ENCODE results near the gene LGR6. TPM values are rescaled to one million over a fixed set of nuclear protein-coding genes. Genes with fewer than 3 reads are reported as not detected.

The LGR6 gene
- total and polyA plus RNA-seq, 2 donors (not counting 1 experiment from before 2014, with no cell fraction given) = 0.28 TPM; not detected in 1

- Mint-ChIP-seq H3K27ac (no peak overlapping the region), H3K9me3 (ENCODE audit: insufficient read depth) (no peaks in the 10 kb centered on the region), H3K4me1 (peaks cover 3% of the 10 kb centered on the region), H3K27me3 (peaks cover 20% of the 10 kb centered on the region), H3K4me3 (no peak overlapping the region)
- Histone ChIP-seq H2AFZ (ENCODE audit: insufficient read depth, low read depth, low read length, poor library complexity, severe bottlenecking) (no peak overlapping the region), H3K4me3 (ENCODE audit: control extremely low read depth in 1 of 5, extremely low read depth in 1 of 5, insufficient read depth in 1 of 5, low read depth in 2 of 5, low read length in 4 of 5) (no peak overlapping the region), H3K9me3 (ENCODE audit: control extremely low read depth in 1 of 3, control insufficient read depth in 2 of 3, insufficient read depth in 1 of 3, low read length in 2 of 3) (no peaks in the 10 kb centered on the region), H4K20me1 (ENCODE audit: control insufficient read depth, insufficient read depth, low read length, poor library complexity, severe bottlenecking) (no peaks in the 10 kb centered on the region), H3K27me3 (replicated peaks in 1 of 4; ENCODE audit: control extremely low read depth in 1 of 4, control insufficient read depth in 3 of 4, insufficient read depth in 4 of 4, low read length in 3 of 4) (peaks cover 0 to 3% (median 0%) of the 10 kb centered on the region in 4 experiments), H3K4me1 (ENCODE audit: control insufficient read depth in 2 of 2, insufficient read depth in 2 of 2, low read length in 2 of 2) (no peaks in the 10 kb centered on the region), H3K79me2 (ENCODE audit: control insufficient read depth, insufficient read depth, low read length) (no peaks in the 10 kb centered on the region), H3K4me2 (replicated peaks; ENCODE audit: low read depth, low read length, poor library complexity, severe bottlenecking) (no peak overlapping the region), H3K27ac (ENCODE audit: low read length in 2 of 2) (no peak overlapping the region), H3K36me3 (replicated peaks in 1 of 2; ENCODE audit: control extremely low read depth in 1 of 2, control insufficient read depth in 1 of 2, extremely low read depth in 1 of 2, insufficient read depth in 2 of 2, low read length in 1 of 2) (no peaks in the 10 kb centered on the region), H3K9ac (ENCODE audit: low read length) (no peak overlapping the region)
- intact Hi-C loops (cut with micrococcal nuclease) = no loop called here
- no CpG with 5 or more reads among the region's 2 CpGs for whole genome bisulfite sequencing (ENCODE audit: insufficient coverage)
- POLR2A ChIA-PET = no interaction called here
- CTCF ChIA-PET = no interaction called here
- TF ChIP-seq EZH2 (IDR thresholded peaks at IDR 0.05; ENCODE audit: borderline replicate concordance, insufficient read depth, low read depth, low read length, poor library complexity, severe bottlenecking) = no peak
- no peak for TF ChIP-seq CTCF (IDR thresholded peaks at IDR 0.05)
- DNase-seq = no peak
- no peak for ATAC-seq (ENCODE audit: low read depth)
Observed at GRCh38 chr1:202242080-202242419, 48.5 kb downstream of the LGR6 start.

- intact Hi-C loops (cut with micrococcal nuclease) = no loop called here
- H3K79me2 ChIP-seq (ENCODE audit: control insufficient read depth, insufficient read depth, low read length) = no peaks in the 10 kb centered on the region
- Mint-ChIP-seq H3K4me1 (peaks cover 3% of the 10 kb centered on the region), H3K27ac (no peak overlapping the region), H3K4me3 (no peak overlapping the region), H3K9me3 (ENCODE audit: insufficient read depth) (no peaks in the 10 kb centered on the region), H3K27me3 (peaks cover 20% of the 10 kb centered on the region)
- H3K4me3 ChIP-seq (ENCODE audit: control extremely low read depth in 1 of 5, extremely low read depth in 1 of 5, insufficient read depth in 1 of 5, low read depth in 2 of 5, low read length in 4 of 5) = no peak overlapping the region
- DNase-seq (no peak), ATAC-seq (ENCODE audit: low read depth) (no peak)
- no peaks in the 10 kb centered on the region for H4K20me1 ChIP-seq (ENCODE audit: control insufficient read depth, insufficient read depth, low read length, poor library complexity, severe bottlenecking)
- no peak overlapping the region for H3K27ac ChIP-seq (ENCODE audit: low read length in 2 of 2)
- no peaks in the 10 kb centered on the region for H3K4me1 ChIP-seq (ENCODE audit: control insufficient read depth in 2 of 2, insufficient read depth in 2 of 2, low read length in 2 of 2)
- no peak overlapping the region for H2AFZ ChIP-seq (ENCODE audit: insufficient read depth, low read depth, low read length, poor library complexity, severe bottlenecking)
- POLR2A ChIA-PET = no interaction called here
- no peak overlapping the region for H3K4me2 ChIP-seq (replicated peaks; ENCODE audit: low read depth, low read length, poor library complexity, severe bottlenecking)
- 88% methylated on average over 2 of the region's 3 CpGs for WGBS (ENCODE audit: insufficient coverage)
- H3K36me3 ChIP-seq (replicated peaks in 1 of 2; ENCODE audit: control extremely low read depth in 1 of 2, control insufficient read depth in 1 of 2, extremely low read depth in 1 of 2, insufficient read depth in 2 of 2, low read length in 1 of 2) = no peaks in the 10 kb centered on the region
- H3K9me3 ChIP-seq (ENCODE audit: control extremely low read depth in 1 of 3, control insufficient read depth in 2 of 3, insufficient read depth in 1 of 3, low read length in 2 of 3) = no peaks in the 10 kb centered on the region
- H3K27me3 ChIP-seq (replicated peaks in 1 of 4; ENCODE audit: control extremely low read depth in 1 of 4, control insufficient read depth in 3 of 4, insufficient read depth in 4 of 4, low read length in 3 of 4) = no peaks in the 10 kb centered on the region
- H3K9ac ChIP-seq (ENCODE audit: low read length) = no peak overlapping the region
- TF ChIP-seq CTCF (IDR thresholded peaks at IDR 0.05) = no peak
- no peak for TF ChIP-seq EZH2 (IDR thresholded peaks at IDR 0.05; ENCODE audit: borderline replicate concordance, insufficient read depth, low read depth, low read length, poor library complexity, severe bottlenecking)
- CTCF ChIA-PET = interaction anchor here (0.8 kb wide), 1 partner anchor 16 kb away, joined by 4 read pairs; no protein-coding TSS in a partner anchor
Observed at GRCh38 chr1:202243006-202243405, 49.4 kb downstream of the LGR6 start.
